GM23338 (cell line): ENCODE results near the gene NPAS2. TPM values are rescaled to one million over a fixed set of nuclear protein-coding genes. Genes with fewer than 3 reads are reported as not detected.

ENCODE experiments used
- ATAC-seq: fragments of 200-7000 bp; cut with Tn5 transposase; 3 replicates; pipeline ENCODE4 v1.9.1; 2020
- DNase-seq: peaks from one replicate; pipeline ENCODE4 v3.0.0-alpha.2; 2015; ENCODE audit warnings: low spot score
- H2AFZ ChIP-seq: fragments of 200-600 bp; sonication (generic); 2 replicates; pipeline ENCODE4 v1.8.0; 2016; ENCODE audit warnings: antibody characterized with exemption, mild to moderate bottlenecking, moderate library complexity
- H3F3A ChIP-seq: fragments of 200-600 bp; sonication (generic); replicated peaks from 2 replicates; pipeline ENCODE4 v1.8.0; 2017; ENCODE audit warnings: antibody characterized with exemption, mixed run types, low read depth
- H3K27ac ChIP-seq: fragments of 200-600 bp; sonication (generic); 2 replicates; pipeline ENCODE4 v1.6.1; 2016; ENCODE audit warnings: low read depth
- H3K27me3 ChIP-seq: fragments of 200-600 bp; sonication (generic); 2 replicates; pipeline ENCODE4 v1.8.0; 2016; ENCODE audit warnings: mild to moderate bottlenecking, mixed run types, moderate library complexity; ENCODE audit not compliant: insufficient read depth
- H3K36me3 ChIP-seq: fragments of 200-600 bp; sonication (generic); 2 replicates; pipeline ENCODE4 v1.8.0; 2016; ENCODE audit warnings: mild to moderate bottlenecking; ENCODE audit not compliant: insufficient read depth
- H3K4me1 ChIP-seq: fragments of 200-600 bp; sonication (generic); 2 replicates; pipeline ENCODE4 v1.8.0; 2016; ENCODE audit warnings: mild to moderate bottlenecking, moderate library complexity; ENCODE audit not compliant: insufficient read depth
- H3K4me2 ChIP-seq: fragments of 200-600 bp; sonication (generic); 2 replicates; pipeline ENCODE4 v1.7.1; 2017; ENCODE audit warnings: mixed run types
- H3K4me3 ChIP-seq: fragments of 200-600 bp; sonication (generic); 2 replicates; pipeline ENCODE4 v1.6.1; 2016; ENCODE audit warnings: mixed run types
- H3K79me2 ChIP-seq: fragments of 200-600 bp; sonication (generic); replicated peaks from 2 replicates; pipeline ENCODE4 v1.8.0; 2017; ENCODE audit warnings: mild to moderate bottlenecking; ENCODE audit not compliant: insufficient read depth
- H3K9me2 ChIP-seq: fragments of 200-600 bp; sonication (generic); 2 replicates; pipeline ENCODE4 v1.8.0; 2017; ENCODE audit not compliant: insufficient read depth
- H4K20me1 ChIP-seq: fragments of 200-600 bp; sonication (generic); replicated peaks from 2 replicates; pipeline ENCODE4 v1.8.0; 2017; ENCODE audit warnings: mild to moderate bottlenecking; ENCODE audit not compliant: insufficient read depth
- H3K27ac Mint-ChIP-seq: 2 replicates; pipeline ENCODE4 v1.8.0; 2020; ENCODE audit warnings: inconsistent platforms, mild to moderate bottlenecking, moderate library complexity, mixed read lengths
- H3K27me3 Mint-ChIP-seq: 3 replicates; pipeline ENCODE4 v1.8.0; 2022; ENCODE audit warnings: low read depth, mild to moderate bottlenecking, moderate library complexity, mixed read lengths, inconsistent platforms; ENCODE audit not compliant: insufficient read depth, poor library complexity
- H3K36me3 Mint-ChIP-seq: 3 replicates; pipeline ENCODE4 v1.8.0; 2021; ENCODE audit warnings: low read depth, mild to moderate bottlenecking, inconsistent platforms, moderate library complexity, mixed read lengths
- H3K4me1 Mint-ChIP-seq: 3 replicates; pipeline ENCODE4 v1.8.0; 2020; ENCODE audit warnings: mild to moderate bottlenecking, inconsistent platforms, mixed read lengths
- H3K4me3 Mint-ChIP-seq: 3 replicates; pipeline ENCODE4 v1.8.0; 2021; ENCODE audit warnings: moderate library complexity, mild to moderate bottlenecking, inconsistent platforms, mixed read lengths
- H3K9me3 Mint-ChIP-seq: 3 replicates; pipeline ENCODE4 v1.8.0; 2020; ENCODE audit warnings: moderate library complexity, mild to moderate bottlenecking, inconsistent platforms, mixed read lengths
- CREB1 ChIP-seq: fragments of 250-450 bp; sonication (Bioruptor Pico); IDR thresholded peaks from 2 replicates; pipeline ENCODE4 v1.5.0; 2020; ENCODE audit warnings: low read depth, mild to moderate bottlenecking, moderate library complexity
- EZH2 ChIP-seq: fragments of 200-600 bp; sonication (generic); IDR thresholded peaks from one replicate; pipeline ENCODE4 v1.8.0; 2017; ENCODE audit warnings: antibody characterized with exemption, mild to moderate bottlenecking, low read depth; ENCODE audit not compliant: unreplicated experiment
- EZH2phosphoT487 ChIP-seq: fragments of 200-600 bp; sonication (generic); IDR thresholded peaks from one replicate; pipeline ENCODE4 v1.8.1; 2018; ENCODE audit warnings: antibody characterized with exemption; ENCODE audit not compliant: unreplicated experiment
- JUNB ChIP-seq: IDR thresholded peaks from one replicate; pipeline ENCODE4 v1.6.1; 2016; ENCODE audit warnings: antibody characterized with exemption; ENCODE audit not compliant: unreplicated experiment
- NANOG ChIP-seq: IDR thresholded peaks from 2 replicates; pipeline ENCODE4 v1.6.1; 2016; ENCODE audit warnings: antibody characterized with exemption, borderline replicate concordance
- POLR2AphosphoS5 ChIP-seq: IDR thresholded peaks from 2 replicates; pipeline ENCODE4 v1.6.1; 2016; ENCODE audit warnings: antibody characterized with exemption, low read depth
- STAT1 ChIP-seq: IDR thresholded peaks from one replicate; pipeline ENCODE4 v1.6.1; 2016; ENCODE audit warnings: antibody characterized with exemption; ENCODE audit not compliant: unreplicated experiment
- ZNF114 ChIP-seq: fragments of 250-450 bp; sonication (Bioruptor Pico); IDR thresholded peaks from 2 replicates; pipeline ENCODE4 v1.5.0; 2020; ENCODE audit warnings: mild to moderate bottlenecking, moderate library complexity
- ZNF331 ChIP-seq: fragments of 250-450 bp; sonication (Bioruptor Pico); IDR thresholded peaks from 2 replicates; pipeline ENCODE4 v1.5.0; 2020; ENCODE audit warnings: low read depth, mild to moderate bottlenecking, moderate library complexity
- polyA plus RNA-seq: library from polyadenylated mRNA; unstranded; fragments of >200 nt; fragmentation: Nextera tagmentation; extraction: Ambion mirVana; gene quantifications from 2 replicates; pipeline ENCODE4 v1.2.1, GENCODE V29; 2016
- total RNA-seq: library from RNA; depleted of rRNA; stranded (reverse); fragments of >200 nt; shearing (Covaris generic); gene quantifications from 2 replicates; pipeline ENCODE4 v1.2.3, GENCODE V29; 2014
- TF ChIP-seq, protein P1 (sequence below), 2 experiments: fragments of 200-600 bp in 1 of 2; sonication (generic) in 1 of 2; conservative IDR thresholded peaks; 2 replicates each; pipeline versions ENCODE4 v1.5.1 to v1.6.1; 2016 to 2017; ENCODE audit warnings: antibody characterized with exemption in 2 of 2, low read depth in 2 of 2, mild to moderate bottlenecking in 2 of 2, moderate library complexity in 1 of 2
- TF ChIP-seq, protein P2 (sequence below): IDR thresholded peaks from one replicate; pipeline ENCODE4 v1.6.1; 2018; ENCODE audit warnings: antibody characterized with exemption; ENCODE audit not compliant: unreplicated experiment
- TF ChIP-seq, protein P3 (sequence below): IDR thresholded peaks from 2 replicates; pipeline ENCODE4 v1.6.1; 2016; ENCODE audit warnings: antibody characterized with exemption
- TF ChIP-seq, protein P4 (sequence below): fragments of 250-450 bp; sonication (Bioruptor Pico); IDR thresholded peaks from 2 replicates; pipeline ENCODE4 v1.5.0; 2020; ENCODE audit warnings: mild to moderate bottlenecking, moderate library complexity

The NPAS2 gene
- total and polyA plus RNA-seq, 2 experiments from 2014 or later, result 0.56 to 1.1 TPM

DNA sequence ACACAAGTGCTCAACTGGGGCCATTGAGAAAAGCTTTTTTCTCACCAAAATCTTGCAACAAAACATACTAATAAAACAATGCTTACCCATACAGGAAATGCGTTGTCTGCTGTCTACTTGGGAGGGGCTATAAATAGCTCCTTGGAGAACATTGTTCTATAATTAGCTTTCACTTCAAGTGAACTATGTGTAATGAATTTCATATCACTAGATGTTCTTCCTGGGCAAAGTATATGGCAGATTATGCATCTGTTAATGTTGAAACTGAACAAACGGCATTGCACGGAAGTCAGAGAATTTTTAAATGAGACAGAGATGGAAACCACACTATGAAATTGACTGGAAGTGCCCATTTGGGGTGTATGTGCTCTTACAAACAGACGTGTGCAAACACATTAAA is 6.4 kb upstream of the NPAS2 start:
- TF ChIP-seq EZH2 (no peak), EZH2phosphoT487 (no peak), JUNB (no peak), POLR2AphosphoS5 (no peak), ZNF114 (CRISPR knock-in tag) (no peak), ZNF331 (CRISPR knock-in tag) (no peak), NANOG (no peak), STAT1 (no peak), CREB1 (CRISPR knock-in tag) (no peak)
- TF ChIP-seq, protein P1, sequence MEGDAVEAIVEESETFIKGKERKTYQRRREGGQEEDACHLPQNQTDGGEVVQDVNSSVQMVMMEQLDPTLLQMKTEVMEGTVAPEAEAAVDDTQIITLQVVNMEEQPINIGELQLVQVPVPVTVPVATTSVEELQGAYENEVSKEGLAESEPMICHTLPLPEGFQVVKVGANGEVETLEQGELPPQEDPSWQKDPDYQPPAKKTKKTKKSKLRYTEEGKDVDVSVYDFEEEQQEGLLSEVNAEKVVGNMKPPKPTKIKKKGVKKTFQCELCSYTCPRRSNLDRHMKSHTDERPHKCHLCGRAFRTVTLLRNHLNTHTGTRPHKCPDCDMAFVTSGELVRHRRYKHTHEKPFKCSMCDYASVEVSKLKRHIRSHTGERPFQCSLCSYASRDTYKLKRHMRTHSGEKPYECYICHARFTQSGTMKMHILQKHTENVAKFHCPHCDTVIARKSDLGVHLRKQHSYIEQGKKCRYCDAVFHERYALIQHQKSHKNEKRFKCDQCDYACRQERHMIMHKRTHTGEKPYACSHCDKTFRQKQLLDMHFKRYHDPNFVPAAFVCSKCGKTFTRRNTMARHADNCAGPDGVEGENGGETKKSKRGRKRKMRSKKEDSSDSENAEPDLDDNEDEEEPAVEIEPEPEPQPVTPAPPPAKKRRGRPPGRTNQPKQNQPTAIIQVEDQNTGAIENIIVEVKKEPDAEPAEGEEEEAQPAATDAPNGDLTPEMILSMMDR (conservative IDR thresholded peaks at IDR 0.05; ENCODE audit: low read depth in 2 of 2), result no peak
- TF ChIP-seq, protein P2, sequence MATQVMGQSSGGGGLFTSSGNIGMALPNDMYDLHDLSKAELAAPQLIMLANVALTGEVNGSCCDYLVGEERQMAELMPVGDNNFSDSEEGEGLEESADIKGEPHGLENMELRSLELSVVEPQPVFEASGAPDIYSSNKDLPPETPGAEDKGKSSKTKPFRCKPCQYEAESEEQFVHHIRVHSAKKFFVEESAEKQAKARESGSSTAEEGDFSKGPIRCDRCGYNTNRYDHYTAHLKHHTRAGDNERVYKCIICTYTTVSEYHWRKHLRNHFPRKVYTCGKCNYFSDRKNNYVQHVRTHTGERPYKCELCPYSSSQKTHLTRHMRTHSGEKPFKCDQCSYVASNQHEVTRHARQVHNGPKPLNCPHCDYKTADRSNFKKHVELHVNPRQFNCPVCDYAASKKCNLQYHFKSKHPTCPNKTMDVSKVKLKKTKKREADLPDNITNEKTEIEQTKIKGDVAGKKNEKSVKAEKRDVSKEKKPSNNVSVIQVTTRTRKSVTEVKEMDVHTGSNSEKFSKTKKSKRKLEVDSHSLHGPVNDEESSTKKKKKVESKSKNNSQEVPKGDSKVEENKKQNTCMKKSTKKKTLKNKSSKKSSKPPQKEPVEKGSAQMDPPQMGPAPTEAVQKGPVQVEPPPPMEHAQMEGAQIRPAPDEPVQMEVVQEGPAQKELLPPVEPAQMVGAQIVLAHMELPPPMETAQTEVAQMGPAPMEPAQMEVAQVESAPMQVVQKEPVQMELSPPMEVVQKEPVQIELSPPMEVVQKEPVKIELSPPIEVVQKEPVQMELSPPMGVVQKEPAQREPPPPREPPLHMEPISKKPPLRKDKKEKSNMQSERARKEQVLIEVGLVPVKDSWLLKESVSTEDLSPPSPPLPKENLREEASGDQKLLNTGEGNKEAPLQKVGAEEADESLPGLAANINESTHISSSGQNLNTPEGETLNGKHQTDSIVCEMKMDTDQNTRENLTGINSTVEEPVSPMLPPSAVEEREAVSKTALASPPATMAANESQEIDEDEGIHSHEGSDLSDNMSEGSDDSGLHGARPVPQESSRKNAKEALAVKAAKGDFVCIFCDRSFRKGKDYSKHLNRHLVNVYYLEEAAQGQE, result no peak
- TF ChIP-seq, protein P3, sequence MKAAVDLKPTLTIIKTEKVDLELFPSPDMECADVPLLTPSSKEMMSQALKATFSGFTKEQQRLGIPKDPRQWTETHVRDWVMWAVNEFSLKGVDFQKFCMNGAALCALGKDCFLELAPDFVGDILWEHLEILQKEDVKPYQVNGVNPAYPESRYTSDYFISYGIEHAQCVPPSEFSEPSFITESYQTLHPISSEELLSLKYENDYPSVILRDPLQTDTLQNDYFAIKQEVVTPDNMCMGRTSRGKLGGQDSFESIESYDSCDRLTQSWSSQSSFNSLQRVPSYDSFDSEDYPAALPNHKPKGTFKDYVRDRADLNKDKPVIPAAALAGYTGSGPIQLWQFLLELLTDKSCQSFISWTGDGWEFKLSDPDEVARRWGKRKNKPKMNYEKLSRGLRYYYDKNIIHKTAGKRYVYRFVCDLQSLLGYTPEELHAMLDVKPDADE, result no peak
- TF ChIP-seq, protein P4, sequence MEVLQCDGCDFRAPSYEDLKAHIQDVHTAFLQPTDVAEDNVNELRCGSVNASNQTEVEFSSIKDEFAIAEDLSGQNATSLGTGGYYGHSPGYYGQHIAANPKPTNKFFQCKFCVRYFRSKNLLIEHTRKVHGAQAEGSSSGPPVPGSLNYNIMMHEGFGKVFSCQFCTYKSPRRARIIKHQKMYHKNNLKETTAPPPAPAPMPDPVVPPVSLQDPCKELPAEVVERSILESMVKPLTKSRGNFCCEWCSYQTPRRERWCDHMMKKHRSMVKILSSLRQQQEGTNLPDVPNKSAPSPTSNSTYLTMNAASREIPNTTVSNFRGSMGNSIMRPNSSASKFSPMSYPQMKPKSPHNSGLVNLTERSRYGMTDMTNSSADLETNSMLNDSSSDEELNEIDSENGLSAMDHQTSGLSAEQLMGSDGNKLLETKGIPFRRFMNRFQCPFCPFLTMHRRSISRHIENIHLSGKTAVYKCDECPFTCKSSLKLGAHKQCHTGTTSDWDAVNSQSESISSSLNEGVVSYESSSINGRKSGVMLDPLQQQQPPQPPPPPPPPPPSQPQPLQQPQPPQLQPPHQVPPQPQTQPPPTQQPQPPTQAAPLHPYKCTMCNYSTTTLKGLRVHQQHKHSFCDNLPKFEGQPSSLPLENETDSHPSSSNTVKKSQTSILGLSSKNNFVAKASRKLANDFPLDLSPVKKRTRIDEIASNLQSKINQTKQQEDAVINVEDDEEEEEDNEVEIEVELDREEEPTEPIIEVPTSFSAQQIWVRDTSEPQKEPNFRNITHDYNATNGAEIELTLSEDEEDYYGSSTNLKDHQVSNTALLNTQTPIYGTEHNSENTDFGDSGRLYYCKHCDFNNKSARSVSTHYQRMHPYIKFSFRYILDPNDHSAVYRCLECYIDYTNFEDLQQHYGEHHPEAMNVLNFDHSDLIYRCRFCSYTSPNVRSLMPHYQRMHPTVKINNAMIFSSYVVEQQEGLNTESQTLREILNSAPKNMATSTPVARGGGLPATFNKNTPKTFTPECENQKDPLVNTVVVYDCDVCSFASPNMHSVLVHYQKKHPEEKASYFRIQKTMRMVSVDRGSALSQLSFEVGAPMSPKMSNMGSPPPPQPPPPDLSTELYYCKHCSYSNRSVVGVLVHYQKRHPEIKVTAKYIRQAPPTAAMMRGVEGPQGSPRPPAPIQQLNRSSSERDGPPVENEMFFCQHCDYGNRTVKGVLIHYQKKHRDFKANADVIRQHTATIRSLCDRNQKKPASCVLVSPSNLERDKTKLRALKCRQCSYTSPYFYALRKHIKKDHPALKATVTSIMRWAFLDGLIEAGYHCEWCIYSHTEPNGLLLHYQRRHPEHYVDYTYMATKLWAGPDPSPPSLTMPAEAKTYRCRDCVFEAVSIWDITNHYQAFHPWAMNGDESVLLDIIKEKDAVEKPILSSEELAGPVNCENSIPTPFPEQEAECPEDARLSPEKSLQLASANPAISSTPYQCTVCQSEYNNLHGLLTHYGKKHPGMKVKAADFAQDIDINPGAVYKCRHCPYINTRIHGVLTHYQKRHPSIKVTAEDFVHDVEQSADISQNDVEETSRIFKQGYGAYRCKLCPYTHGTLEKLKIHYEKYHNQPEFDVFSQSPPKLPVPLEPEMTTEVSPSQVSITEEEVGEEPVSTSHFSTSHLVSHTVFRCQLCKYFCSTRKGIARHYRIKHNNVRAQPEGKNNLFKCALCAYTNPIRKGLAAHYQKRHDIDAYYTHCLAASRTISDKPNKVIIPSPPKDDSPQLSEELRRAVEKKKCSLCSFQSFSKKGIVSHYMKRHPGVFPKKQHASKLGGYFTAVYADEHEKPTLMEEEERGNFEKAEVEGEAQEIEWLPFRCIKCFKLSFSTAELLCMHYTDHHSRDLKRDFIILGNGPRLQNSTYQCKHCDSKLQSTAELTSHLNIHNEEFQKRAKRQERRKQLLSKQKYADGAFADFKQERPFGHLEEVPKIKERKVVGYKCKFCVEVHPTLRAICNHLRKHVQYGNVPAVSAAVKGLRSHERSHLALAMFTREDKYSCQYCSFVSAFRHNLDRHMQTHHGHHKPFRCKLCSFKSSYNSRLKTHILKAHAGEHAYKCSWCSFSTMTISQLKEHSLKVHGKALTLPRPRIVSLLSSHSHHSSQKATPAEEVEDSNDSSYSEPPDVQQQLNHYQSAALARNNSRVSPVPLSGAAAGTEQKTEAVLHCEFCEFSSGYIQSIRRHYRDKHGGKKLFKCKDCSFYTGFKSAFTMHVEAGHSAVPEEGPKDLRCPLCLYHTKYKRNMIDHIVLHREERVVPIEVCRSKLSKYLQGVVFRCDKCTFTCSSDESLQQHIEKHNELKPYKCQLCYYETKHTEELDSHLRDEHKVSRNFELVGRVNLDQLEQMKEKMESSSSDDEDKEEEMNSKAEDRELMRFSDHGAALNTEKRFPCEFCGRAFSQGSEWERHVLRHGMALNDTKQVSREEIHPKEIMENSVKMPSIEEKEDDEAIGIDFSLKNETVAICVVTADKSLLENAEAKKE (CRISPR knock-in tag), result no peak
- no peak for DNase-seq
- no peak for ATAC-seq
- Histone ChIP-seq H3K27me3 (peaks cover 19% of the 10 kb centered on the region), H3K4me1 (peaks cover 17% of the 10 kb centered on the region), H3K4me3 (no peak overlapping the region), H2AFZ (no peak overlapping the region), H3K36me3 (no peaks in the 10 kb centered on the region), H3F3A (no peaks in the 10 kb centered on the region), H3K27ac (no peak overlapping the region), H3K4me2 (no peak overlapping the region), H4K20me1 (no peaks in the 10 kb centered on the region), H3K9me2 (peaks cover 5% of the 10 kb centered on the region; the same call in 1 of the 2 replicates), H3K79me2 (no peaks in the 10 kb centered on the region)
- Mint-ChIP-seq H3K27me3 (peaks cover 19% of the 10 kb centered on the region), H3K9me3 (peaks cover 5% of the 10 kb centered on the region; the same call in 2 of the 3 replicates), H3K36me3 (peaks cover 4% of the 10 kb centered on the region; the same call in 2 of the 3 replicates), H3K27ac (no peak overlapping the region), H3K4me3 (no peak overlapping the region), H3K4me1 (peaks cover 41% of the 10 kb centered on the region)
